ENCODE data around the gene MBD2. TPM values are rescaled to one million over a fixed set of nuclear protein-coding genes. Genes with fewer than 3 reads are reported as not detected.

MBD2 gene
- total RNA-seq, 1 experiment from 2014 or later = 53.3 TPM

DNA sequence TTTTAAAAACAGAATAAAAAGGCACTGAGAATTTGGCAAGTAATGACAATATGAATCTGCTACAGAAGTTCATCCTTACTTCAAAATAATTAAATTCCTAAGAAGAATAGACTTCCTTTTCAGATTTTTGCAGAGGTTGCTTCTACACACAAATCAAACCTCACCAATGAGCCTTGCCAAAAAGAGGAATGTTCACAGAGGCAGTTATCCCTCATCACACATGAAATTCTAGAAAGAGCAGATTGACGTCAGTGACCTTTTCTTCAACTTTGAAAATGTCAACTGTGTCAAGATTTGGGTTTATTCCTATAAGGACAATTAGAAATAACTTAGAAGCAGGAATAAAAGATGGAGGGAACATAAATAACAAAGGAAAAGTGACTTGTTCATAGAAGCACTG lies 64.6 kb downstream of the MBD2 start:
- POLR2A ChIA-PET = no interaction called here
- Histone ChIP-seq H3K27me3 (ENCODE audit: control insufficient read depth, insufficient read depth, low read length) (no peaks in the 10 kb centered on the region), H3K4me1 (ENCODE audit: control insufficient read depth, insufficient read depth, low read length) (no peaks in the 10 kb centered on the region), H3K4me3 (ENCODE audit: low read depth in 2 of 2, low read length in 2 of 2) (no peak overlapping the region), H3K27ac (ENCODE audit: low read length) (no peak overlapping the region), H3K36me3 (ENCODE audit: control insufficient read depth, insufficient read depth, low read length) (no peaks in the 10 kb centered on the region; the same call in 1 of the 2 replicates), H3K9me3 (ENCODE audit: control insufficient read depth, insufficient read depth, low read depth, low read length) (no peaks in the 10 kb centered on the region)
- CTCF ChIA-PET = no interaction called here
- in situ Hi-C loops (cut with HindIII; ENCODE audit: low pct_unique_long_range_greater_than_20kb, low sequenced_read_pairs) (no loop called here), intact Hi-C loops (cut with micrococcal nuclease; ENCODE audit: unreplicated experiment) (no loop called here)
- TF ChIP-seq SIN3A (IDR thresholded peaks at IDR 0.05; ENCODE audit: borderline replicate concordance, insufficient read depth, low read depth, low read length) (no peak), TCF7L2 (IDR thresholded peaks at IDR 0.05; ENCODE audit: low read depth, low read length) (no peak), POLR2AphosphoS5 (IDR thresholded peaks at IDR 0.05; ENCODE audit: low read depth, low read length) (no peak)
- TF ChIP-seq, protein P1, sequence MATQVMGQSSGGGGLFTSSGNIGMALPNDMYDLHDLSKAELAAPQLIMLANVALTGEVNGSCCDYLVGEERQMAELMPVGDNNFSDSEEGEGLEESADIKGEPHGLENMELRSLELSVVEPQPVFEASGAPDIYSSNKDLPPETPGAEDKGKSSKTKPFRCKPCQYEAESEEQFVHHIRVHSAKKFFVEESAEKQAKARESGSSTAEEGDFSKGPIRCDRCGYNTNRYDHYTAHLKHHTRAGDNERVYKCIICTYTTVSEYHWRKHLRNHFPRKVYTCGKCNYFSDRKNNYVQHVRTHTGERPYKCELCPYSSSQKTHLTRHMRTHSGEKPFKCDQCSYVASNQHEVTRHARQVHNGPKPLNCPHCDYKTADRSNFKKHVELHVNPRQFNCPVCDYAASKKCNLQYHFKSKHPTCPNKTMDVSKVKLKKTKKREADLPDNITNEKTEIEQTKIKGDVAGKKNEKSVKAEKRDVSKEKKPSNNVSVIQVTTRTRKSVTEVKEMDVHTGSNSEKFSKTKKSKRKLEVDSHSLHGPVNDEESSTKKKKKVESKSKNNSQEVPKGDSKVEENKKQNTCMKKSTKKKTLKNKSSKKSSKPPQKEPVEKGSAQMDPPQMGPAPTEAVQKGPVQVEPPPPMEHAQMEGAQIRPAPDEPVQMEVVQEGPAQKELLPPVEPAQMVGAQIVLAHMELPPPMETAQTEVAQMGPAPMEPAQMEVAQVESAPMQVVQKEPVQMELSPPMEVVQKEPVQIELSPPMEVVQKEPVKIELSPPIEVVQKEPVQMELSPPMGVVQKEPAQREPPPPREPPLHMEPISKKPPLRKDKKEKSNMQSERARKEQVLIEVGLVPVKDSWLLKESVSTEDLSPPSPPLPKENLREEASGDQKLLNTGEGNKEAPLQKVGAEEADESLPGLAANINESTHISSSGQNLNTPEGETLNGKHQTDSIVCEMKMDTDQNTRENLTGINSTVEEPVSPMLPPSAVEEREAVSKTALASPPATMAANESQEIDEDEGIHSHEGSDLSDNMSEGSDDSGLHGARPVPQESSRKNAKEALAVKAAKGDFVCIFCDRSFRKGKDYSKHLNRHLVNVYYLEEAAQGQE (IDR thresholded peaks at IDR 0.05; ENCODE audit: insufficient read depth in 1 of 2, low read depth in 2 of 2, low read length in 1 of 2) = no peak
- TF ChIP-seq, protein P2, sequence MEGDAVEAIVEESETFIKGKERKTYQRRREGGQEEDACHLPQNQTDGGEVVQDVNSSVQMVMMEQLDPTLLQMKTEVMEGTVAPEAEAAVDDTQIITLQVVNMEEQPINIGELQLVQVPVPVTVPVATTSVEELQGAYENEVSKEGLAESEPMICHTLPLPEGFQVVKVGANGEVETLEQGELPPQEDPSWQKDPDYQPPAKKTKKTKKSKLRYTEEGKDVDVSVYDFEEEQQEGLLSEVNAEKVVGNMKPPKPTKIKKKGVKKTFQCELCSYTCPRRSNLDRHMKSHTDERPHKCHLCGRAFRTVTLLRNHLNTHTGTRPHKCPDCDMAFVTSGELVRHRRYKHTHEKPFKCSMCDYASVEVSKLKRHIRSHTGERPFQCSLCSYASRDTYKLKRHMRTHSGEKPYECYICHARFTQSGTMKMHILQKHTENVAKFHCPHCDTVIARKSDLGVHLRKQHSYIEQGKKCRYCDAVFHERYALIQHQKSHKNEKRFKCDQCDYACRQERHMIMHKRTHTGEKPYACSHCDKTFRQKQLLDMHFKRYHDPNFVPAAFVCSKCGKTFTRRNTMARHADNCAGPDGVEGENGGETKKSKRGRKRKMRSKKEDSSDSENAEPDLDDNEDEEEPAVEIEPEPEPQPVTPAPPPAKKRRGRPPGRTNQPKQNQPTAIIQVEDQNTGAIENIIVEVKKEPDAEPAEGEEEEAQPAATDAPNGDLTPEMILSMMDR (IDR thresholded peaks at IDR 0.05) = no peak
- no peak for DNase-seq (ENCODE audit: low read depth, low spot score)
- no TSS peak for BruUV-seq (replicated peaks)
- no peak for ATAC-seq

DNA sequence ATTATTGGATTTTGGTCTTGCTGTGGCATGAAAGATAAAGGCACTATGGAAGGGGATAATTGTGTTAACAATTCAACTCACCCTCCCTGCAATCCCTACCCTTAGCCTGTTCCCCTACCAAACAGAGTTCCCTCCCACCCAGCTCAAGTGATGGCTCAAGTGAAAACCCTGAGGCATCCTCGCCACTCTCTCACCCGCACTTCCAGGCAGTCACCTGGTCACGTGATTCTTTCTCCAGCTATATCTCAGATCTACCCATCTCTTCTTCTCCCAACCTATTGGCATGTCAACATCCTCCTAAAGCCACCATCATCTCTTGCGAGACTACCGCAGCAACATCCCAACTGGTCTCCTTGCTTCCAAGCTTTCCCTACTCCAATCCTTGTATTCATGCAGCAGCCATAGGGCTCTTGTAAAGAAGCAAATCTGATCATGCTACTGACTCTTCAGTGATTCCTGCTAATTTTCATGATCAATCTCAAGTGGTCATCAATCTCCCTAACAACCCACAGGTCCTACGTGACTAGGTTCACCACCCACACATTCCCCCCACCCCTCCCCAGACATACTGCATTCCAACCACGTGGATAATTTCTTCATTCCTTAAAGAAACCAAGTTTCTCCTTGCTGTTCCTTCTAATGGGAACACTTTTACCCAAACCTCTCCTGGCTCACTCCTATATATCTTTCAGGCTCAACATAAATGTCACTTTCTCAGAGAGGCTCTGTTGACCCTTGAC lies 66.7 kb downstream of the MBD2 start:
- DNase-seq (ENCODE audit: low read depth, low spot score) (no peak), ATAC-seq (no peak)
- POLR2A ChIA-PET = no interaction called here
- TF ChIP-seq TCF7L2 (IDR thresholded peaks at IDR 0.05; ENCODE audit: low read depth, low read length) (no peak), SIN3A (IDR thresholded peaks at IDR 0.05; ENCODE audit: borderline replicate concordance, insufficient read depth, low read depth, low read length) (no peak), POLR2AphosphoS5 (IDR thresholded peaks at IDR 0.05; ENCODE audit: low read depth, low read length) (no peak)
- TF ChIP-seq, protein P1 (IDR thresholded peaks at IDR 0.05; ENCODE audit: insufficient read depth in 1 of 2, low read depth in 2 of 2, low read length in 1 of 2) = no peak
- TF ChIP-seq, protein P2 (IDR thresholded peaks at IDR 0.05) = no peak
- H3K9me3 ChIP-seq (ENCODE audit: control insufficient read depth, insufficient read depth, low read depth, low read length) = no peaks in the 10 kb centered on the region
- intact Hi-C loops (cut with micrococcal nuclease; ENCODE audit: unreplicated experiment) (no loop called here), in situ Hi-C loops (cut with HindIII; ENCODE audit: low pct_unique_long_range_greater_than_20kb, low sequenced_read_pairs) (no loop called here)
- BruUV-seq (replicated peaks) = no TSS peak
- H3K4me3 ChIP-seq (ENCODE audit: low read depth in 2 of 2, low read length in 2 of 2) = no peak overlapping the region
- no peaks in the 10 kb centered on the region; the same call in 1 of the 2 replicates for H3K36me3 ChIP-seq (ENCODE audit: control insufficient read depth, insufficient read depth, low read length)
- no peak overlapping the region for H3K27ac ChIP-seq (ENCODE audit: low read length)
- H3K27me3 ChIP-seq (ENCODE audit: control insufficient read depth, insufficient read depth, low read length) = no peaks in the 10 kb centered on the region
- CTCF ChIA-PET = no interaction called here
- H3K4me1 ChIP-seq (ENCODE audit: control insufficient read depth, insufficient read depth, low read length) = no peaks in the 10 kb centered on the region
